ENCODE measurements around the gene PATJ. TPM values are rescaled to one million over a fixed set of nuclear protein-coding genes. Genes with fewer than 3 reads are reported as not detected.

Gene PATJ
- total and polyA plus RNA-seq, 2 of the 13 experiments (the other 11 are each of a cell fraction or from before 2014, with no cell fraction given): 6.2 to 16.8 TPM

DNA sequence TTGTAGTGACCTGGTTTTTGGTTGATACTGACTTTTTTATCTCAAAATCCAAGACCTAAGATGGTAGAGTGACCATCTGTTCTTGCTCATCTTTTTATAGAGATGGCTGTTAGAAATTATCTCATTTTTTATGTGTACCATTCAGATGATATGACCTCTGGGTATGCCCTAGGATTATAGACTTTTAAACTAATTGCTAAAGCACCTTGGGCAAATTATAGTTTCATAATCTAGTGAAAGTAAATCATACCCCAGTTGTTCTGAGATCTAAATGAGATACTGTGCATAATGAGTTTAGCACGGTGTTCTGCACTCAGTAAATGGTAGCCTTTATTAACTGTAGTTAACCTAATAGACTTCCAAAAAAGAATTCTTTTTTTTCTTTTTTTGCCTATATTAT is 269.8 kb downstream of the PATJ start:
- H3K9ac ChIP-seq (ENCODE audit: insufficient read depth, low read depth, low read length): no peak overlapping the region
- H2AFZ ChIP-seq (ENCODE audit: low read length): no peak overlapping the region
- H3K4me1 ChIP-seq (ENCODE audit: insufficient read depth, low read length): no peaks in the 10 kb centered on the region
- H3K79me2 ChIP-seq (ENCODE audit: insufficient read depth, low read length): no peaks in the 10 kb centered on the region
- DNase-seq (ENCODE audit: low spot score): no peak
- intact Hi-C loops (cut with micrococcal nuclease; ENCODE audit: unreplicated experiment) (no loop called here), in situ Hi-C loops (cut with HindIII; ENCODE audit: extremely low pct_ligation_motif_present, low pct_unique_long_range_greater_than_20kb) (no loop called here)
- H3K27me3 ChIP-seq (ENCODE audit: control insufficient read depth in 1 of 2, insufficient read depth in 2 of 2, low read length in 2 of 2): no peaks in the 10 kb centered on the region
- FAIRE-seq: no peak
- H3K36me3 ChIP-seq (replicated peaks in 1 of 2; ENCODE audit: control insufficient read depth in 1 of 2, insufficient read depth in 2 of 2, low read length in 2 of 2): no peaks in the 10 kb centered on the region
- BruUV-seq (replicated peaks): no TSS peak
- no peaks in the 10 kb centered on the region for H4K20me1 ChIP-seq (ENCODE audit: insufficient read depth, low read length)
- WGBS (ENCODE audit: low lambda C conversion rate): 97% methylated on average over 1 of the region's 1 CpG
- ChIA-PET CTCF (ENCODE audit: low intra/inter-chr PET ratio, low total read pairs) (no interaction called here), POLR2A (no interaction called here)
- ATAC-seq: no peak
- no peak overlapping the region for H3K4me3 ChIP-seq (replicated peaks in 1 of 3; ENCODE audit: insufficient read depth in 1 of 3, low read depth in 2 of 3, low read length in 3 of 3)
- no peak overlapping the region for H3K4me2 ChIP-seq (ENCODE audit: low read depth, low read length)
- no peaks in the 10 kb centered on the region for H3K9me3 ChIP-seq (ENCODE audit: low read length)
- H3K27ac ChIP-seq (ENCODE audit: extremely low read length, insufficient read depth, low read length): no peak overlapping the region
- TF ChIP-seq PCBP1 (IDR thresholded peaks at IDR 0.05; ENCODE audit: borderline replicate concordance, low read depth, low read length): no peak
- no peak for TF ChIP-seq ZNF644 (CRISPR knock-in tag; IDR thresholded peaks at IDR 0.05; ENCODE audit: low read depth)
- no peak for TF ChIP-seq FOXC1 (CRISPR knock-in tag; IDR thresholded peaks at IDR 0.05; ENCODE audit: borderline replicate concordance)
- TF ChIP-seq, protein P1, sequence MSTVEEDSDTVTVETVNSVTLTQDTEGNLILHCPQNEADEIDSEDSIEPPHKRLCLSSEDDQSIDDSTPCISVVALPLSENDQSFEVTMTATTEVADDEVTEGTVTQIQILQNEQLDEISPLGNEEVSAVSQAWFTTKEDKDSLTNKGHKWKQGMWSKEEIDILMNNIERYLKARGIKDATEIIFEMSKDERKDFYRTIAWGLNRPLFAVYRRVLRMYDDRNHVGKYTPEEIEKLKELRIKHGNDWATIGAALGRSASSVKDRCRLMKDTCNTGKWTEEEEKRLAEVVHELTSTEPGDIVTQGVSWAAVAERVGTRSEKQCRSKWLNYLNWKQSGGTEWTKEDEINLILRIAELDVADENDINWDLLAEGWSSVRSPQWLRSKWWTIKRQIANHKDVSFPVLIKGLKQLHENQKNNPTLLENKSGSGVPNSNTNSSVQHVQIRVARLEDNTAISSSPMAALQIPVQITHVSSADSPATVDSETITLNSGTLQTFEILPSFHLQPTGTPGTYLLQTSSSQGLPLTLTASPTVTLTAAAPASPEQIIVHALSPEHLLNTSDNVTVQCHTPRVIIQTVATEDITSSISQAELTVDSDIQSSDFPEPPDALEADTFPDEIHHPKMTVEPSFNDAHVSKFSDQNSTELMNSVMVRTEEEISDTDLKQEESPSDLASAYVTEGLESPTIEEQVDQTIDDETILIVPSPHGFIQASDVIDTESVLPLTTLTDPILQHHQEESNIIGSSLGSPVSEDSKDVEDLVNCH (CRISPR knock-in tag; IDR thresholded peaks at IDR 0.05): no peak
- TF ChIP-seq SRSF4 (IDR thresholded peaks at IDR 0.05; ENCODE audit: low read depth, low read length, poor library complexity, severe bottlenecking): no peak
- TF ChIP-seq ZNF263 (CRISPR knock-in tag; IDR thresholded peaks at IDR 0.05): no peak
- TF ChIP-seq TEAD3 (CRISPR knock-in tag; optimal IDR thresholded peaks at IDR 0.05; ENCODE audit: borderline replicate concordance): no peak
- TF ChIP-seq ZNF30 (CRISPR knock-in tag; IDR thresholded peaks at IDR 0.05): no peak
- no peak for TF ChIP-seq AHDC1 (CRISPR knock-in tag; IDR thresholded peaks at IDR 0.05; ENCODE audit: borderline replicate concordance)
- no peak for TF ChIP-seq ZBTB34 (CRISPR knock-in tag; IDR thresholded peaks at IDR 0.05)
- TF ChIP-seq PTBP1 (IDR thresholded peaks at IDR 0.05; ENCODE audit: low read depth, low read length, poor library complexity, severe bottlenecking): no peak
